ENCODE measurements around the gene FNDC3A. TPM values are rescaled to one million over a fixed set of nuclear protein-coding genes. Genes with fewer than 3 reads are reported as not detected.

FNDC3A gene
- total RNA-seq, 2 experiments from 2014 or later: 30.3 to 31.8 TPM

GRCh38 chr13:49165798-49166752 lies 190.4 kb downstream of the FNDC3A start:
- DNase-seq (no peak), ATAC-seq (ENCODE audit: low read depth) (peak; percentile 80)
- Mint-ChIP-seq H3K36me3 (peaks cover 59% of the 10 kb centered on the region), H3K27me3 (no peaks in the 10 kb centered on the region), H3K4me3 (no peak overlapping the region), H3K27ac (peak overlapping the region; percentile 26), H3K9me3 (peaks cover 13% of the 10 kb centered on the region), H3K4me1 (peaks cover 8% of the 10 kb centered on the region)
- POLR2A ChIA-PET: no interaction called here

GRCh38 chr13:49171359-49171758 lies 195.6 kb downstream of the FNDC3A start:
- POLR2A ChIA-PET: no interaction called here
- H3K4me1 Mint-ChIP-seq: peaks cover 3% of the 10 kb centered on the region
- ATAC-seq (ENCODE audit: low read depth): no peak
- no peak for DNase-seq
- no peak overlapping the region for H3K27ac Mint-ChIP-seq
- H3K9me3 Mint-ChIP-seq: no peaks in the 10 kb centered on the region
- no peaks in the 10 kb centered on the region for H3K27me3 Mint-ChIP-seq
- H3K36me3 Mint-ChIP-seq: peaks cover 43% of the 10 kb centered on the region
- H3K4me3 Mint-ChIP-seq: no peak overlapping the region

- POLR2A ChIA-PET: no interaction called here
- Mint-ChIP-seq H3K36me3 (peaks cover 46% of the 10 kb centered on the region), H3K27me3 (no peaks in the 10 kb centered on the region), H3K9me3 (no peaks in the 10 kb centered on the region), H3K4me1 (peaks cover 20% of the 10 kb centered on the region), H3K4me3 (no peak overlapping the region), H3K27ac (no peak overlapping the region)
- DNase-seq (no peak), ATAC-seq (ENCODE audit: low read depth) (no peak)
These were observed 208.1 kb downstream of the FNDC3A start for GRCh38 chr13:49183672-49184325.

GRCh38 chr13:49184621-49185020 lies 208.9 kb downstream of the FNDC3A start:
- Mint-ChIP-seq H3K27me3 (no peaks in the 10 kb centered on the region), H3K4me1 (peaks cover 20% of the 10 kb centered on the region), H3K4me3 (no peak overlapping the region), H3K27ac (no peak overlapping the region), H3K9me3 (no peaks in the 10 kb centered on the region), H3K36me3 (peaks cover 44% of the 10 kb centered on the region)
- POLR2A ChIA-PET: no interaction called here
- no peak for ATAC-seq (ENCODE audit: low read depth)
- no peak for DNase-seq

GRCh38 chr13:49185264-49185663 lies 209.6 kb downstream of the FNDC3A start:
- H3K27me3 Mint-ChIP-seq: no peaks in the 10 kb centered on the region
- no peaks in the 10 kb centered on the region for H3K9me3 Mint-ChIP-seq
- no peak overlapping the region for H3K27ac Mint-ChIP-seq
- no peak for ATAC-seq (ENCODE audit: low read depth)
- DNase-seq: no peak
- POLR2A ChIA-PET: no interaction called here
- peaks cover 40% of the 10 kb centered on the region for H3K36me3 Mint-ChIP-seq
- H3K4me3 Mint-ChIP-seq: no peak overlapping the region
- H3K4me1 Mint-ChIP-seq: peaks cover 20% of the 10 kb centered on the region

GRCh38 chr13:49190901-49191300 lies 215.2 kb downstream of the FNDC3A start:
- Mint-ChIP-seq H3K4me3 (no peak overlapping the region), H3K27ac (no peak overlapping the region)

GRCh38 chr13:49206641-49207040 lies 230.9 kb downstream of the FNDC3A start:
- DNase-seq: no peak
- H3K4me1 Mint-ChIP-seq: no peaks in the 10 kb centered on the region
- POLR2A ChIA-PET: no interaction called here
- H3K27ac Mint-ChIP-seq: no peak overlapping the region
- peaks cover 22% of the 10 kb centered on the region for H3K36me3 Mint-ChIP-seq
- H3K27me3 Mint-ChIP-seq: no peaks in the 10 kb centered on the region
- H3K4me3 Mint-ChIP-seq: no peak overlapping the region
- H3K9me3 Mint-ChIP-seq: no peaks in the 10 kb centered on the region
- ATAC-seq (ENCODE audit: low read depth): no peak

More at GRCh38 chr13:49190901-49191300, 215.2 kb downstream of the FNDC3A start:
- H3K27me3 Mint-ChIP-seq: no peaks in the 10 kb centered on the region
- no peaks in the 10 kb centered on the region for H3K9me3 Mint-ChIP-seq
- ATAC-seq (ENCODE audit: low read depth): no peak
- H3K36me3 Mint-ChIP-seq: peaks cover 39% of the 10 kb centered on the region
- POLR2A ChIA-PET: no interaction called here
- H3K4me1 Mint-ChIP-seq: peaks cover 18% of the 10 kb centered on the region
- DNase-seq: no peak

- Mint-ChIP-seq H3K27me3 (no peaks in the 10 kb centered on the region), H3K4me1 (no peaks in the 10 kb centered on the region), H3K9me3 (no peaks in the 10 kb centered on the region), H3K36me3 (peaks cover 23% of the 10 kb centered on the region), H3K27ac (no peak overlapping the region), H3K4me3 (no peak overlapping the region)
- POLR2A ChIA-PET: no interaction called here
- no peak for DNase-seq
- no peak for ATAC-seq (ENCODE audit: low read depth)
These were observed 232.9 kb downstream of the FNDC3A start for GRCh38 chr13:49208619-49209018.

GRCh38 chr13:49210114-49210513 lies 234.4 kb downstream of the FNDC3A start:
- H3K4me1 Mint-ChIP-seq: peaks cover 11% of the 10 kb centered on the region
- H3K27ac Mint-ChIP-seq: no peak overlapping the region
- H3K9me3 Mint-ChIP-seq: no peaks in the 10 kb centered on the region
- no peaks in the 10 kb centered on the region for H3K27me3 Mint-ChIP-seq
- no peak overlapping the region for H3K4me3 Mint-ChIP-seq
- POLR2A ChIA-PET: no interaction called here
- ATAC-seq (ENCODE audit: low read depth) (no peak), DNase-seq (no peak)
- peaks cover 18% of the 10 kb centered on the region for H3K36me3 Mint-ChIP-seq

GRCh38 chr13:49210669-49211068 lies 235.0 kb downstream of the FNDC3A start:
- H3K36me3 Mint-ChIP-seq: peaks cover 18% of the 10 kb centered on the region
- POLR2A ChIA-PET: no interaction called here
- H3K27ac Mint-ChIP-seq: no peak overlapping the region
- ATAC-seq (ENCODE audit: low read depth) (no peak), DNase-seq (no peak)
- H3K4me3 Mint-ChIP-seq: no peak overlapping the region
- H3K4me1 Mint-ChIP-seq: peaks cover 14% of the 10 kb centered on the region
- no peaks in the 10 kb centered on the region for H3K27me3 Mint-ChIP-seq
- no peaks in the 10 kb centered on the region for H3K9me3 Mint-ChIP-seq

GRCh38 chr13:49213539-49213938 lies 237.8 kb downstream of the FNDC3A start:
- DNase-seq: no peak
- Mint-ChIP-seq H3K27ac (no peak overlapping the region), H3K4me1 (peaks cover 16% of the 10 kb centered on the region), H3K9me3 (no peaks in the 10 kb centered on the region), H3K4me3 (no peak overlapping the region), H3K27me3 (peaks cover 15% of the 10 kb centered on the region), H3K36me3 (peaks cover 14% of the 10 kb centered on the region)
- POLR2A ChIA-PET: no interaction called here
- no peak for ATAC-seq (ENCODE audit: low read depth)

- Mint-ChIP-seq H3K4me1 (peaks cover 16% of the 10 kb centered on the region), H3K4me3 (no peak overlapping the region), H3K9me3 (no peaks in the 10 kb centered on the region), H3K27me3 (peaks cover 22% of the 10 kb centered on the region), H3K36me3 (peaks cover 14% of the 10 kb centered on the region), H3K27ac (peak overlapping the region; percentile 72)
- DNase-seq: no peak
- ATAC-seq (ENCODE audit: low read depth): no peak
- POLR2A ChIA-PET: interaction anchor here (1.0 to 1.1 kb wide), 2 partner anchors 67 to 239 kb away, joined by 4 to 5 read pairs; partner anchors contain the start of gene FNDC3A
These were observed 238.5 kb downstream of the FNDC3A start for GRCh38 chr13:49213997-49214916.

GRCh38 chr13:49214917-49215376 lies 239.2 kb downstream of the FNDC3A start:
- peaks cover 20% of the 10 kb centered on the region for H3K4me1 Mint-ChIP-seq
- peaks cover 28% of the 10 kb centered on the region for H3K27me3 Mint-ChIP-seq
- no peak overlapping the region for H3K4me3 Mint-ChIP-seq
- ATAC-seq (ENCODE audit: low read depth): peak; percentile 79
- no peaks in the 10 kb centered on the region for H3K9me3 Mint-ChIP-seq
- POLR2A ChIA-PET: interaction anchor here (1.0 to 1.1 kb wide), 2 partner anchors 66 to 239 kb away, joined by 4 to 5 read pairs; partner anchors contain the start of gene FNDC3A
- peaks cover 10% of the 10 kb centered on the region for H3K36me3 Mint-ChIP-seq
- peak; percentile 47 for DNase-seq
- peak overlapping the region; percentile 72 for H3K27ac Mint-ChIP-seq

All from activated naive CD8-positive, alpha-beta T cell treated with anti-CD3 and anti-CD28 coated beads, Interleukin-2, amount 10 ng/mL, durations not matched to agents 7 days and 5 days (primary cell).